ENCODE measurements around the gene OAS3.
"Not testable (repeated sequence)": the region's sequence is repeated elsewhere in the genome, so short reads cannot be mapped to it uniquely, and the experiment has no call there.

Gene OAS3

DNA sequence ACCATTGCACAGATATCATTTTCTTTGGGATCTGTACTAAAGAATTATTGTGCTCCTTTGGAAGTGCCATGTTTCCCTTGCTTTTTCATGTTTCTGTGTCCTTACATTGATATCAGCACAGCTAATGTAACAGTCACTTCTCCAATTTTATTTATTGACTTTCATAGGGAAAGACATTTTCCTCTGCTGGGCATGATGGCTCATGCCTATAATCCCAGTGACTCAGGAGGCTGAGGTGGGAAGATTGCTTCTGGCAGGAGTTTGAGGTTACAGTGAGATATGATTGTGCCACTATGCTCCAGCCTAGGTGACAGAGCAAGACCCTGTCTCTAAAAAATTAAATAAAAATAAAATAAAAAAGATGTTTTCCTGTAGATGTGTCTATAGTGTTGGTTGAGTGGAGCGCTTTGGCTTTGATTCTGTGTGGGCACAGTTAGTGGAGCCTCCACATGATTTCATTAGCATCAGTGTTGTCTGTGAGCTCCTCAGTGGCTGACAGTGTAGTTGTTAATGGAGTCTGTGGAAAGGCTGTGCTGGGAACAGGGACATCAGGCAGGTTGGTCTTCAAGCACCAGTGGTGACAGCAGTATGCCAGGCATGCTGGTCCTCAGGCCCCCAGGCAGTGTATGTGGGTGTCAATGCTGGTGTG, 47.5 kb downstream of the OAS3 start:
- DNase-seq (ENCODE audit: low spot score), result no peak

DNA sequence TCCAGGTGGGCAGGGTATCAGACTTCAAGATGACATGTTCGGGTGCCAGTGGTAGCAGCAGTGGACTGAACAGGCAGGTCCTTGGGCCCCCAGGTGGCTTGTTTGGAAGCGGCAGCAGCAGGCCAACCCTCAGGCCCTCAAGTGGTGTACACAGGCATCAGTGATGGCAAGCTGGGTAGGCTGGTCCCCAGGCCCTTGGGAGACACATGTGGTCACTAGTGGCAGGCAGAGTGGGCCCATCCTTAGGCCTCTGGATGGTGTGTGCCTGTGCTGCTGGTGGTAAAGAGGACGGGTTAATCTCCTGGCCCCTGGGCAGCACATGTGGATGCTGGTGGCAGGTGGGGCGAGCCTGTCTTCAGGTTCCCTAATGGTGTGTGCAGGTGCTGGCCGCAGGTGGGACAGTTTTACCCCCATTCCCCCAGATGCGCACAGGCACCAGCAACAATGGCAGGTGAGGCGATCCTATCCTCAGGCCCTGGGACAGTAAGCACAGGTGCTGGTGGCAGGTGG, 48.1 kb downstream of the OAS3 start:
- no peak for DNase-seq (ENCODE audit: low spot score)

DNA sequence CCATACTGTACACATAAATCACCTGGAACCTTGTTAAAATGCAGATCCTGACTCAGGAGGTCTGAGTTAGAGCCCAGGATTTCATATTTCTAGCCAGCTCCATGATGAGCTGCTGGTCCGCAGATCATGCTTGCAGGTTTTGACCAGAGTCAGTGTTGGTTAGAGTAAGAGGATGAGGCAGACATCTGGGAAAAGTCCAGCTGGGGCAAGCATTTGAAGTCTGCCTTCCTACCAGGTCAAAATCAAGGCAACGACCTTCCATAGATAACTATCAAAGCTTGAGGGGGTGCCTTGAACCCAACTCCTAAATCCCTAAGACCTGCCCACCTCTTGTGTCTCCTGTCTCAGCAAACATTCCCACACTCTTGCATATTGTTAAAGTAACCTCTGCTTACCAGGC, 49.3 kb downstream of the OAS3 start:
- no peak for DNase-seq (ENCODE audit: low spot score)

DNA sequence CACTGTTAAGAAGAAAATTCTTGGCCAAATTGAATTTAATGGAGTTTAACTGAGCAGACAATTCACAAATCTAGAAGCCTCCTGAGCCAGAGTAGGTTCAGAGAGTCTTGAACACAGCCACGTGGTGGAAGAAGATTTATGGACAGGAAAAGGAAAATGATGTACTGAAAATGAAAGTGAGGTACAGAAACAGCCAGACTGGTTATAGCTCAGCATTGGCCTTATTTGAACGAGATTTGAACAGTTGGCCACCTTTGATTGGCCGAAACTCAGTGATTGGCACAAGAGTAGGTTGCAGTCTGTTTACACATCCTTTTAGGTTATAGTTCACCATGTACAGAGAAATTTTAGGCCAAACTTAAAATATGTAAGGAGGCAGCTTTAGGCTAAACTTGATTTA, 50.0 kb downstream of the OAS3 start:
- DNase-seq (ENCODE audit: low spot score), result no peak

DNA sequence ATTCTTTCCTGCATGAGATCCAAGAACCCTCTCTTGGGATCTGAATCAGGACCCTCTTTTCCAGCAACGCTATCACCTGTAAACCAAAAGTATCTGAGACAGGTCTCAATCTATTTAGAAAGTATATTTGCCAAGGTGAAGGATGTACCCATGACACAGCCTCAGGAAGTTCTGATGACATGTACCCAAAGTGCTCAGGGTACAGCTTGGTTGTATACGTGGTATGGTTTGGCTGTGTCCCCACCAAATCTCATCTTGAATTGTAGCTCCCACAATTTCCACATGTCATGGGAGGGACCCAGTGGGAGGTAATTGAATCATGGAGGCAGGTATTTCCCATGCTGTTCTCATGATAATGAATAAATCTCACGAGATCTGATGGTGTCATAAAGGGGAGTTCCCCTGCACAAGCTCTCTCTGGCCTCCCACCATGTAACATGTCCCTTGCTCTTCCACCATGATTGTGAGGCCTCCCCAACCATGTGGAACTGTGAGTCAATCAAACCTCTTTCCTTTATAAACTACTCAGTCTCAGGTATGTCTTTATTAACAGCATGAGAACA, 50.6 kb downstream of the OAS3 start:
- DNase-seq (ENCODE audit: low spot score), result not testable (repeated sequence)

DNA sequence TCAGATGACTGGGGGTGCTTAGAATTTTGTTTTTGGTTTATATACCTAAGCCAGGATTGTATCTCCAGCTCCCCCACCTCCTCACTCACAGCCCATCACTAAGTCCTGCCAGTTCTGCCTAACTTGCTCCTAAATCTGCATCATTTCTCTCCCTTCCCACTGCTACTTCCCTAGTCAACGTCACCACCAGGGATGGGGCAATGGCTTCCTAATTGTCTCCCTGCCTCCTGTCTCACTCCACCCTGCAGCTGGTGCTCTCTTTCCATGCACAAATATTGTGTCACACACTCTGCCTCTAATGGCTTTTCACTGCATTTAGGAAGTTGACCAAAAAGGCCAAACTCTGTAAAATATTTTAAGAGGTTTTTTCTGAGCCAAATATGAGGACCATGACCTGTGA, 51.5 kb downstream of the OAS3 start:
- DNase-seq (ENCODE audit: low spot score), result no peak

DNA sequence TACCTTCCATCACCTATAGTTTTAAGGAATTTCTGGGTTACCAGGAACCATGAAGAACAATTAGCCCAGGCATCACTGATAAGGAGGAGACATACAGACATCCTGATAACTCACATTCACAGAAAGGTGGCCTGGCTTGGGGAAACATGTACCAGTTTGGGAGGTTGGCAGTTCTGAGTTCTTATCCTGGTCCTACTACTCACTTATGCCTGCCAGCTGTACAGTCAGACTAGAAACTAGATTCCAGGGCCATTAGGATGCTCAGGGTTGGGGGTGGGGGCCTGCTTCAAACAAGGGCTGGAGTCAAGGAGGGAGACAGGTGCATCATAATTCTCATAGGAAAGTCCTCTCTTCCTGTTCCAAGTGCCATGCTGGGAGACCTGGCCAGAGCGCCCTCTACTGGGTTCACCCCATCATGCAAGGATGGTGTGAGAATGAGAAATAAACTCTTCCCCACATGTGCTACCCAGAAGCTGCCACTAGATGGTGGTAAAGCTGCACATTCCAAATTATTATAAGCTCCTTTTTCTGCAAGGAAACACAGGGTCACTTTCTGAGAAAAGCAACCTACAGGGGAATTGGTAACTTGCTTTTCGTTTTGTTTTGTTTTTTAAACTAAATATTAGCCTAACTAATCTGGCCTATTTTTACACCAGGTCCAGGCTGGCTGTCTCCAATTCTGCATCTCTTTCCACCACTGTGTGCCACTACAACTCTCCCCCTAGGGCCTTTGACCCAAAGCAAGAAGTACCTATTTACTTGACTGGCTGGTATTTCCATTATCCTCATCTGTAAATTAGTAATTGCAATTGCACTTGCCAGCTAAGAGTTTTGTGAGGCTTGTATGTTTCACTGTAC, 54.5 kb downstream of the OAS3 start:
- DNase-seq (ENCODE audit: low spot score), result peak; percentile 53

DNA sequence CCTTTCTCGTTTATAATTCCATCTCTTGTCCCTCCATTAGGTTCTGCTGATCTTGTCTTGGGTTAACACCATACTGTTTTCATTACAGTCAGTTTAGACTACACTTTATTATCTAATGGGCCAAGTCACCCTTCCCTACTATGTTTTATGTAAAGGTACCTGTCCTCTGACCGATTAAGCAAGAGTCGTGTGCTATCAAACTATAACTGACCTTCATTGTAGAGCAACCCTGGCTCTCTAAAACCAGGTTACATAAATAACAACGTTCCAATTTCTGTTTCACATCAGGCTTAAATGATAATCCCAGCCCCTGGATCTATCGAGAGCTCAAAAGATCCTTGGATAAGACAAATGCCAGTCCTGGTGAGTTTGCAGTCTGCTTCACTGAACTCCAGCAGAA, 56.7 kb downstream of the OAS3 start:
- no peak for DNase-seq (ENCODE audit: low spot score)

DNA sequence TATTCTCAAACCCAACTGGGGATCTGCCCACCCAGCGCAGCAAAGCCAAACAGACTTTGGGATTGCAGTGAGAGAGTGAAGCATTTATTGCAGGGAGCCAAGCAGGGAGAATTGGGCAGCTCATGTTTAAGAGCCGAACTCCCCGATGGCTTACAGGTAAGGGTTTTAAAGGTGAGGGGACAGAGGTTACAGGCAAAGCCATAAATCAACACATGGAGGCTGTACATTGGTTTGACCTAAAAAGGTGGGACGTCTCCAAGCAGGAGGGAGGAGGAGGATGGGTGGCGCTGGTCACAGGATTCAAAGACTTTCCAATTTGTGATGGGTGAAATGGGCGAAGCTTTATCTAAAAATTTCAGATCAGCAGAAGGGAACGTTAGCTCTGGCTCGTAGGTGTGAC, 58.2 kb downstream of the OAS3 start:
- DNase-seq (ENCODE audit: low spot score), result no peak

DNA sequence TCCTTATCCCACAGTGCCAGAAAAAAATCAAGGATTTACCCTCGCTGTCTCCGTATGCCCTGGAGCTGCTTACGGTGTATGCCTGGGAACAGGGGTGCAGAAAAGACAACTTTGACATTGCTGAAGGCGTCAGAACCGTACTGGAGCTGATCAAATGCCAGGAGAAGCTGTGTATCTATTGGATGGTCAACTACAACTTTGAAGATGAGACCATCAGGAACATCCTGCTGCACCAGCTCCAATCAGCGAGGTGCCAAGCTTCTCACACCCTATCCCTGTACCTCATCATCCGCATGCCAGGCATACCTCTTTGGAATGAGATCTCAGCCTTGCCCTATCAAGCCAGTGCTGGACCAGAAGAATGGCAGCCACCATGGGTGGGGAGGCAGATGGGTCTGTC, 59.2 kb downstream of the OAS3 start:
- DNase-seq (ENCODE audit: low spot score), result no peak

DNA sequence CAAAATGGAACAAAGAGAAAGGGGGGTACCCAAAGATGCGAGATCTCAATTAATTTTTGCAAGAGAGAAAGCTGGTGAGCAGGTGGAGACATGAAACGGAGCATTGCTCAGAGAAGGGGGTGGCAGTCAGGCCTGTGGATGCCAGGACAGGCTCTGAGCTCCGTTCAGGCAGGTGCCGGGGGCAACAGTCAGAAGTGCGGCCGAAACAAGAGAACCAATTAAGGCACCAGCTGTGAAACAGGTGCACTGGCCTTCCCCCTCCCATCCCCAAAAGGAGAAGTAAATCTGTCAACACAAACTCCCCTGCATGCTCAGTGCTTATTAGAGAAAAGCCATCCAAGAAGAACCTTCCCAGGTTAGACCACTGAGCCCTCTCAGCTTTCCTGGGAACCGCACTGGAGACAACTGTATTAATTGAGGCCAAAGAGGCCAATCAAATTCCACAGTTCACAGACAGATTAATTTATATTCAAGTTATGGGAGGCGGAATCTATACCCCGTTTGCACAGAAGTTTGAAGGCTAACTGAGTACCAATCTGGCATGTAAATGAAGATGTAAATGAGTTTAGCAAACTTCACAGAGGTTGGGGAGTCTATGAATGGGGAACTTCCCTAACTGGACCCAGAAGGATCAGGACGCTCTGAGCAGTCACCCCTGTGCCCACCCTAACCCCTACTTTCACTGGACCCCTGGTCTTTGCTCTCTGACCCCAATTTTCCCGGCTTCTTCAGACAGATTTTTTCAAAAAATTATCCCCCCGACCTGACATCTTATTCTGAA, 60.9 kb downstream of the OAS3 start:
- DNase-seq (ENCODE audit: low spot score), result no peak

DNA sequence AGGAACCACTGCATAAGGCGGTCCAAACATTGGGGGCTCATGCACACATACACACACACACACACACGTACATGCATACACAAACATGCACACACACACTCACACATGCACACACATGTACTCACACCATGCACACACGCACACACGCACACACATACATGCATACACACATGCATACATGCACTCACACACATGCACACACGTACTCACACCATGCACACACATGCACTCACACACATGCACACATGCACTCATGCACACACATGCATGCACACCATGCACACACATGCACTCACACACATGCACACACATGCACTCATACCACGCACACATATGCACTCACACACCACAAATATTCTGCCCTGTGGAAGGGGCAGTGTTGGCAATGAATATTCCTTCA, 62.2 kb downstream of the OAS3 start:
- no peak for DNase-seq (ENCODE audit: low spot score)

DNA sequence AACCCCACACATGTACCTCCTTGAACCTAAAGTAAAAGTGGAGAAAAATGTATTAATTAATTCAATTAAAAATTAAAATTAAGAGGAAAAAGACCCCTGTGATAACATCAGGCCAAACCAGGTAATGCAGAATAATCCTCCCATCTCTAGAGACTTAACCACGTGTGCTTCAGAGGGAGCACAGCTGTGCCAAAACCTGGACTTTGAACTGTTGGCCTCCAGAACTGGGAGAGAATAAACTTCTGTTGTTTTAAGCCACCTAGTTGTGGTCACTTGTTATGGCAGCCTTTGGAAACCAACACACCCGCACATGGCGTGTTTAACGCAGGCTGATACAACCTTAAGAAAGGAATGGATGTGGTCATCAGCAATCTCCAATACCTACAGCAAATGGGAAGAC, 63.9 kb downstream of the OAS3 start:
- DNase-seq (ENCODE audit: low spot score), result no peak

DNA sequence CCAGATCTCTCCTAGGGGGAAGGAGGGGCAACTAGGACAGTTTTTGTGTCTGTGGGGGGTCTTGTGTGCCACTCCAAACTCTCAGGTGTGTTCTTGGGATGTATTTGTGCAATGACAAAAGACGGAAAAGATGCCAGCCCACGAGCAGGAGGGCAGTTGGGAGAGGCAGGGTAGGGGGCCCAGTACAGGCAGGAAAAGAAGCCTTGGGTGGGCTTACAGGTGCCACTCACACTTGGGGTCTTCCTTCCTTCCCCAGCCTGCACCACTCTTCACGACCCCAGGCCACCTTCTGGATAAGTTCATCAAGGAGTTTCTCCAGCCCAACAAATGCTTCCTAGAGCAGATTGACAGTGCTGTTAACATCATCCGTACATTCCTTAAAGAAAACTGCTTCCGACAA, 64.4 kb downstream of the OAS3 start:
- no peak for DNase-seq (ENCODE audit: low spot score)

DNA sequence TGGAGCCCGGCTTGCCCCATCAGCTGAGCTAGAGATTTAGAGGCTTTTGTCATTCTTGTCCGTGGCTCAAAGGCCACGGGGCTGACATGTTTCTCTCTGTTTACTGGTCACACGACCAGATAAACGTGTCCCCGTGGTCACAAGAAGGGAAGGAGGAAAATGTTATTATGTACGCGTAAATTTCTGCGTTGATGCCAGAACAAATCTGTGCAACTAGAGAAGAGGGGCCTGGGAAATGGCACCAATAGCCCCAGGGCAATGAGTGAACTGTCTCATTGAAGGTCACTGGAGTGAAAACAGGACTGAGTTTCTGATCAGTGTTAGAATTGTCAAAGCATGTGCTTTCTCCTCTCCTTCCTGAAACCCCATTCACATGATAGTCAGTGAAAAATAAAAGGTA, 65.4 kb downstream of the OAS3 start:
- DNase-seq (ENCODE audit: low spot score), result no peak

DNA sequence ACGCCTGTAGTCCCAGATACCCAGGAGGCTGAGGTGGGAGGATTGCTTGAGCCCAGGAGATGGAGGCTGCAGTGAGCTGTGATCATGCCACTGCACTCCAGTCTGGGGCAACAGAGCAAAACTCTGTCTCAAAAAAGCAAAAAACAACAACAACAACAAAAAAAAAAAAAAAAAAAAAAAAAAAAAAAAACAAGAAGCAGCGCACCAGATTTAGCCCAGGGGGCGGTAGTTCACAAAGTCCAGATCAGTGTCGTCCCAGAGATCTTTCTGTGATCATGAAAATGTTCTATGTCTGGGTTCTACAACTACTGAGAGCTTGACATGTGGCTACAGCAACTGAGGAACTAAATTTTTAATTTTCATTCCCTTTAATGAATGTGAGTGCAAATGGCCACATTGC, 67.5 kb downstream of the OAS3 start:
- no peak for DNase-seq (ENCODE audit: low spot score)

DNA sequence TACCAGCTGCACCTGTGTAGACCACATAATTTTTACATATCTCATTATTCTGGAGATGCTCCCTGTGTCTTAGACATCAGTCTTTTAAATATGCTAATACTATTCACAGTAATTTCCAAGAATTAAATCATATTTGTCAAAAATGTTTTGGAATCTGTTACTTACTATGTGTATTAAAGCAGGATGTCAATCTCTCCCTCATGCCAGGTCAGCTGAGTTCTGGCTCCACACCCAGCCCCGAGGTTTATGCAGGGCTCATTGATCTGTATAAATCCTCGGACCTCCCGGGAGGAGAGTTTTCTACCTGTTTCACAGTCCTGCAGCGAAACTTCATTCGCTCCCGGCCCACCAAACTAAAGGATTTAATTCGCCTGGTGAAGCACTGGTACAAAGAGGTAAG, 67.9 kb downstream of the OAS3 start:
- no peak for DNase-seq (ENCODE audit: low spot score)

DNA sequence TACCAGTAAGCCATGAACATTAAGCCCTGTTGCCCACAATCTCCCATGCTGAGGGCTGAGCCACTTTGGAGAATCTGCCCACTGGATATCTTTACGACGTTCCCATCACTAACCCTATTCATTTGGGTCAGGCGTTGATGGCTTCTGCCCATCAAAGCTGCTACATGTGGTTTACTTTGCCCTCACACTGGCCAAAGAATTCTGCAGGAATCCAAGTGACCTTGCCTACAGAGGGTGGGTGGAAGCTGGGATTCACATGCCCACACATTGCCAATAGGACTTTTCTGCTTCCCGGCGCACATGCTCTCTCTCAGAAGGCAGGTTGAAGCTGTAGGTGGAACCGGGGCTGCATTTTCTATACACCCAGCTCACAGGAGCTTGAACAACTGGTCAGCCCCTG, 68.4 kb downstream of the OAS3 start:
- no peak for DNase-seq (ENCODE audit: low spot score)

DNA sequence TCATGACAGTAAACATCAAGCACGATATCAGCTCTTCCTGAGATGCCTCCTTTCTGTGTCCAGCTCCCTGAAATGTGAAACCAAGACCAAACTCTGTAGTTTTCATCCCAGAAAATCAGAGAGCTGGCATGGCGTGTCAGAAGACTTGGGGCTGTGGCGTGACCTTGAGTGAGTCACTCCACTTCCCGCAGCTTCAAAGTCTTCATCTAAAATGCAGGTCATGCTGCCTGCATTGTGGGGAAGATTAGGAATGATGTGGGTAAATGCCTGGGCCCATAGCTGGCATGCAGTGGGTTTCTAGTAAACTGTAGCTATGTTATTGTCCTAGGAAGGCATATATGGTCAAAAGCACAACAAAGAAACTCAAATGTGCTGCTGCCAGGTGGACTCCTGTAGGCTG, 68.9 kb downstream of the OAS3 start:
- DNase-seq (ENCODE audit: low spot score), result no peak

DNA sequence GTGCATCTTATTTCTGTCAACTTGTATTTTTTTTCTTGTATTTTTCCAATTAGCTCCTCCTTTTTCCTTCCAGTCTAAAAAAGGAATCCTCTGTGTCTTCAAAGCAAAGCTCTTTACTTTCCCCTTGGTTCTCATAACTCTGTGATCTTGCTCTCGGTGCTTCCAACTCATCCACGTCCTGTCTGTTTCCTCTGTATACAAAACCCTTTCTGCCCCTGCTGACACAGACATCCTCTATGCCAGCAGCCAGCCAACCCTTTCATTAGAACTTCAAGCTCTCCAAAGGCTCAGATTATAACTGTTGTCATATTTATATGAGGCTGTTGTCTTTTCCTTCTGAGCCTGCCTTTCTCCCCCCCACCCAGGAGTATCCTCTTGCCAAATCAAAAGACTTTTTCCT, 72.4 kb downstream of the OAS3 start:
- DNase-seq (ENCODE audit: low spot score), result no peak

DNA sequence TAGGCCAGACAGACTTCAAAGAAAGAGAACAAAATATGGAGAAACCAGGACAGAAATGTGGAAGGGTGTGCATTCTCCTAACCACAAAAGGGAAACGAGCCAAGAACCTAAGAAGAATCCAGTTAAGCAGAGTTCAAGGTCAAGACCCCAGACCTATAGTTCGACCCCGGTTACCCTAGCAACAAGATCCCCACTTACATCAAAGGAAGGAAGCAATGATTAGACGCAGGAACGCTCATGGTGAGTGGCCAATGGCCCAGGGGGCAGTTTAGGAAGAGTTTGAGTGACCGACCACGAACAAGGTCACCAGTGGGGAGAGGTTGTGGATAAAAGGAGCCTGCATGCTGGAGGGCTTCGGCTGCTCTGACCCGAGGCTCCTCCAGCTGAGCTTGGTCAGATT, 76.3 kb downstream of the OAS3 start:
- DNase-seq (ENCODE audit: low spot score), result no peak

DNA sequence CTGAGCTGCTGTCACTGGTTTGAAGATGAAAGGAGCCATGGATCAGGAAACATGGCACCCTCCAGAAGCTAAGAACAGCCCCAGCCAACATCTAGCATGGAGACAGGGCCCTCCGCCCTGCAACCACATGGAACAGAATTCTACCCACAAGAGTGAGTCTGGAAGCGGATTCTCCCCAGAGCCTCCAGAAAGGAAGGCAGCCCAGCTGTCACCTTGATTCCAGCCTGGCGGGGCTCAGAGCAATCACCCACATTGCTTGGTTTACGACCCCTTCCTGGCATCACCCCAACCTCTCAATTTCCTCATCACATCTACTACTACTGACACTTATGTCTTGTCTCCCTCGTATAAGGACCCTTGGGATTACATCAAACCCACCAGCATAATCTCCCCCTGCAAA, 78.5 kb downstream of the OAS3 start:
- no peak for DNase-seq (ENCODE audit: low spot score)

DNA sequence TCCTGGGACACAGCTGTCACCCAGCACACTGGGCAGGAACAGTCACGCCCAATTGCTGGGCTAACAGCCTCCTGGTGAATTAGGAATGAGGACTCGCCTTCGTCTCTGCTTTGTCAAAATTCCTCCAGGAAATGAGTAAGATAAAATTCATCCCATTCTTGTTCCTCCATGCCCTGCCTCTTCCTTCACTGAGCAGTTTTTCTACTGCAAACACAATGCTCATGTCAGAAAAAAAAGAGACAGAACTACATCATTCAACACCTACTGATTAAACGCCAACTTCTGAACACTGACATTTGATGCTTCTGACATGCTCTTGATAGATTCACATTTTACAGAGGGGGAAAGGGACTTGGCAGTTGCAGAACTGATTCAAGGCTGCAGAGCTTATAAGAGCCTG, 80.8 kb downstream of the OAS3 start:
- DNase-seq (ENCODE audit: low spot score), result no peak
